Activated naive CD4-positive, alpha-beta T cell treated with anti-CD3 and anti-CD28 coated beads, Interleukin-2, amount 50 U/mL, for 72 hours (primary cell): ENCODE data around the gene OR7C1. TPM values are rescaled to one million over a fixed set of nuclear protein-coding genes. Genes with fewer than 3 reads are reported as not detected.

ENCODE experiments used
- ATAC-seq, 2 donors: fragments of 150-1000 bp; cut with Tn5 transposase; 2 replicates each; pipeline ENCODE4 v1.10.0; 2021; ENCODE audit warnings: mild to moderate bottlenecking in 2 of 2, moderate library complexity in 2 of 2
- DNase-seq, 2 donors: peaks; one replicate each; pipeline ENCODE4 v3.0.0; 2021 to 2022; ENCODE audit warnings: low spot score in 2 of 2
- H3K27ac Mint-ChIP-seq, 2 donors: one replicate each; pipeline ENCODE4 v1.8.0; 2022; ENCODE audit warnings: mild to moderate bottlenecking in 2 of 2, mixed read lengths in 2 of 2
- H3K36me3 Mint-ChIP-seq, 2 donors: one replicate each; pipeline ENCODE4 v1.8.0; 2022; ENCODE audit warnings: mixed read lengths in 2 of 2
- H3K9me3 Mint-ChIP-seq, 2 donors: one replicate each; pipeline ENCODE4 v1.8.0; 2022; ENCODE audit warnings: mixed read lengths in 2 of 2
- total RNA-seq, 2 donors: library from RNA; stranded (reverse); gene quantifications; one replicate each; pipeline ENCODE4 v1.2.3, GENCODE V29; 2022

OR7C1 gene
- total RNA-seq, result not detected

DNA sequence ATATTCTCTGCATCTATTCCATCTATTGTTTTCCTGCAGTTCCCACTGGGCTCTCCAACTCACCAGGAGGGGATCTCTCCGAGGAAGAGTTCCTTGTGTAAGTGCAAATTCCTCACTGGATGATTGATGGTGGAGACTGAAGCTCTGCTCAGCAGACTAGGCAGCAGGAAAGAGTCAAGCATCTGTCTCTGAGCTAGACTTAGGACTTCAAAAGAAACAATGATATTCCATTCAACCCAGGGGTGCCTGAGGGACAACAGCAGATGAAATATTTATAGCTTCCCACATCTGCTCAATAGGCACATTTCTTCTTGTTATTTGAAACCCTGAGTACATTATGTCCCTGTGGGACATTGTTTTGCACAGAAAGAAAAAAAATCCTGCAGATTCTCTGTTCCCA lies at the start of gene OR7C1, which contains the start of gene OR7A5:
Gene OR7C1, minus strand, starts transcription at position 175 of the 400 bp plus-strand sequence. CDS start 35,049 bp downstream, outside the sequence.
Gene OR7A5, minus strand, starts transcription at position 175 of the 400 bp plus-strand sequence. CDS start 6,944 bp downstream, outside the sequence.
- Mint-ChIP-seq H3K9me3 (no peaks in the 10 kb centered on the region), H3K36me3 (no peaks in the 10 kb centered on the region), H3K27ac (no peak within 1 kb of the TSS)
- DNase-seq (no peak), ATAC-seq (no peak)

GRCh38 chr19:14871619-14872230 lies 36.7 kb upstream of the OR7C1 start:
- ATAC-seq, result no peak
- Mint-ChIP-seq H3K9me3 (no peaks in the 10 kb centered on the region), H3K36me3 (no peaks in the 10 kb centered on the region)

GRCh38 chr19:14868497-14868896 lies 33.5 kb upstream of the OR7C1 start:
- H3K9me3 Mint-ChIP-seq, result no peaks in the 10 kb centered on the region
- no peaks in the 10 kb centered on the region for H3K36me3 Mint-ChIP-seq
- ATAC-seq (no peak), DNase-seq (no peak)
- H3K27ac Mint-ChIP-seq, result no peak overlapping the region

More at GRCh38 chr19:14871619-14872230, 36.7 kb upstream of the OR7C1 start:
- DNase-seq, result no peak
- H3K27ac Mint-ChIP-seq, result no peak overlapping the region

DNA sequence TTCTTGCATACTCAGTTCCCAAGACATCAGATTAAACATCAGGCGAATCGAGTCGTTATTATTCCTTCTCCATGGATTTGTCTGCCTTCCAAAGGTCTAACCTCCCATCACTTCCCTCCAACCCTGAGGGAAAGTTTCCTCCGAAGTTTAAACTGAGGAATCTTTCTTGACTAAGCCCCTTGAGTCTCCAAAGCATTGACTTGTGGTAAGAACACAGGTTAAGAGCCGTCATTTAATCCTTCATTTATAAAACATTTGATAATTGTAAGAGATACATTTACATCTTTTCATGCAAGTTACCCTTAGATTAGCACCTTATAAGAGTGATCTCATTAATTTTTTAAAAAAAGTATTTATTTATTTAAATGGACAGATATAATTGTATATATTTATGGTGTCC lies 13.8 kb upstream of the OR7C1 start, which contains the start of gene OR7A10:
Gene OR7A10, minus strand, starts transcription at position 101 of the 400 bp plus-strand sequence. CDS start 7,045 bp downstream, outside the sequence.
- Mint-ChIP-seq H3K9me3 (no peaks in the 10 kb centered on the region), H3K27ac (no peak within 1 kb of the TSS), H3K36me3 (no peaks in the 10 kb centered on the region)

GRCh38 chr19:14843578-14843977 lies 8.6 kb upstream of the OR7C1 start:
- H3K36me3 Mint-ChIP-seq, result no peaks in the 10 kb centered on the region
- DNase-seq (no peak), ATAC-seq (no peak)
- H3K9me3 Mint-ChIP-seq, result no peaks in the 10 kb centered on the region
- H3K27ac Mint-ChIP-seq, result no peak overlapping the region

More for the DNA sequence above, 13.8 kb upstream of the OR7C1 start, which contains the start of gene OR7A10:
- no peak for ATAC-seq
- no peak for DNase-seq

- Mint-ChIP-seq H3K36me3 (no peaks in the 10 kb centered on the region), H3K27ac (no peak overlapping the region), H3K9me3 (no peaks in the 10 kb centered on the region)
- no peak for DNase-seq
- ATAC-seq, result no peak
These were observed 8.2 kb upstream of the OR7C1 start for GRCh38 chr19:14843169-14843568.

- DNase-seq (no peak), ATAC-seq (no peak)
- no peaks in the 10 kb centered on the region for H3K9me3 Mint-ChIP-seq
These were observed 5.2 kb upstream of the OR7C1 start for GRCh38 chr19:14840206-14840605.

GRCh38 chr19:14837391-14837790 lies 2.4 kb upstream of the OR7C1 start:
- ATAC-seq (no peak), DNase-seq (no peak)
- Mint-ChIP-seq H3K36me3 (no peaks in the 10 kb centered on the region), H3K9me3 (no peaks in the 10 kb centered on the region), H3K27ac (no peak overlapping the region)

More at GRCh38 chr19:14840206-14840605, 5.2 kb upstream of the OR7C1 start:
- Mint-ChIP-seq H3K36me3 (no peaks in the 10 kb centered on the region), H3K27ac (no peak overlapping the region)

DNA sequence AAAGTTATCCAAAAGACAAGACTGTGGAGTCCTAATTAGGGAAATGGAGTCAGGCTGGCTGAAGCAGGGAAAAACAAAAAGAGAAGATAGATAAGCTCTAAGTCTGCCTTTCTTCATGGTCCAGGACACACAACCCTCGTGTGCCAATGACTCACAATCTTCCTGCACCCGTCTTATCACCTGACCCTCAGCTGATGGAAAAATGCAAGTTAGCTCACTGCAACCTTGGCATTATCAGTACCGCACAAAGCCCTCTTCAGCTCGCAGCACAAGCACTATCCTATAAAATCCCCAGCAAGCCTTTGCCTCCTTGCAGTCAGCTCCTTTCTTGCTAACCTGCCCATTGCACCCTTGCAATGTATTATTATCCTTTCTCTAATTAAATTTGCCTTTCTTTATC lies 4.3 kb downstream of the OR7C1 start:
- no peak for DNase-seq
- Mint-ChIP-seq H3K36me3 (no peaks in the 10 kb centered on the region), H3K27ac (no peak overlapping the region), H3K9me3 (no peaks in the 10 kb centered on the region)
- no peak for ATAC-seq

DNA sequence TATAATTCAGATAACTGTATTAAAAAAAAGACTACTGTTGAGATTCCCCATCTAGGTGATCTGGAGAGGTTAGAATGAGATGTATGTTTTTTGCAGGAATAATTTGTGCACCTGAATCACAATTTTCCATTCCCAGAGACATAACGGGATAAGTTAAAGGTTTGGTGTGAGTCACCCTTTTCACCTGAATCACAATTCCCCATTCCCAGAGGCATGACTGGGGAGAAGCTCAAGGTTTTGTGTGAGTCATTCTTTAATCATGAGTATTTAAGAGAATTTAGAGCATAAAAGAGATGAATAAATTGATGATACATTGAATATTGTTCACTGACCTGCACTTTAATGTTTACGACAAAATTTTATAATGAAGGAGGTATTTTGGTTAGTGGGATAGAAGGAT lies 9.0 kb downstream of the OR7C1 start:
- DNase-seq (no peak), ATAC-seq (no peak)
- Mint-ChIP-seq H3K27ac (no peak overlapping the region), H3K36me3 (no peaks in the 10 kb centered on the region), H3K9me3 (no peaks in the 10 kb centered on the region)

- ATAC-seq (no peak), DNase-seq (no peak)
- no peak overlapping the region for H3K27ac Mint-ChIP-seq
- no peaks in the 10 kb centered on the region for H3K36me3 Mint-ChIP-seq
- H3K9me3 Mint-ChIP-seq, result no peaks in the 10 kb centered on the region
These were observed 13.0 kb downstream of the OR7C1 start for GRCh38 chr19:14821937-14822336.

DNA sequence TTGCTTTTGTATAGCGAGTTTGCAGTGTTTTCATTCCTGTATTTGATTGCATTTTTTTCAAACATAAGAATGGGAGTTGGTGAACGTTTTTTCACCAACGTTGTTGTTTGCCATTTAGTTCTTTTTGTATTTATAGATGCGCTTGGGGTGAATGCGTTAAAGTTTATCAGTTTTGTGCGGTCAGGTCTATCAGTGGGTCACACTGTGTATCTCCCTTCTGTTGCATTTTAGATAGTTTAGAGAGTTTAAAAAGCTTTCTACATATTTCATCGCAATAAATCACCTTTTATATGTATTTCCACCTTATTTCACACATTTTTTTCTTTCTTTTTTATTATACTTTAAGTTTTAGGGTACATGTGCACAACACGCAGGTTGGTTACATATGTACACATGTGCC lies 16.4 kb downstream of the OR7C1 start:
- no peaks in the 10 kb centered on the region for H3K36me3 Mint-ChIP-seq
- H3K27ac Mint-ChIP-seq, result no peak overlapping the region
- ATAC-seq, result no peak
- no peak for DNase-seq
- no peaks in the 10 kb centered on the region for H3K9me3 Mint-ChIP-seq

DNA sequence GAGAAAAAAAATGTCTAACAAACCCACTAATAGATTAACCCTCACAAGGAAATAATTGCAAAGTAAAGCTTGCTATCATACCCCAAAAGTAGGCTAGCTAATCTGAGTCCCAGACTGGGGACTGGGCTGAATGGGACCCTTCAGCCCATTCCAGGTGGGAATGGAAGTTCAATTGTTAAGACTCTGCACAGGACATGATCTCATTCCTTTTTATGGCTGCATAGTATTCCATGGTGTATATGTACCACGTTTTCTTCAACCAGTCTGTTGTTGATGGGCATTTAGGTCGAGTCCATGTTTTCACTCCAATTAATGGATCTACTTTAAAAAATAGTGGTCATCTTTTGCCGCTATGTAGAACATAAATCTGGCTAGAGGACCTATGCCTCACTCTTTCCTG lies 17.9 kb downstream of the OR7C1 start:
- H3K36me3 Mint-ChIP-seq, result no peaks in the 10 kb centered on the region
- no peak for DNase-seq
- ATAC-seq, result no peak
- H3K27ac Mint-ChIP-seq, result no peak overlapping the region
- H3K9me3 Mint-ChIP-seq, result no peaks in the 10 kb centered on the region

DNA sequence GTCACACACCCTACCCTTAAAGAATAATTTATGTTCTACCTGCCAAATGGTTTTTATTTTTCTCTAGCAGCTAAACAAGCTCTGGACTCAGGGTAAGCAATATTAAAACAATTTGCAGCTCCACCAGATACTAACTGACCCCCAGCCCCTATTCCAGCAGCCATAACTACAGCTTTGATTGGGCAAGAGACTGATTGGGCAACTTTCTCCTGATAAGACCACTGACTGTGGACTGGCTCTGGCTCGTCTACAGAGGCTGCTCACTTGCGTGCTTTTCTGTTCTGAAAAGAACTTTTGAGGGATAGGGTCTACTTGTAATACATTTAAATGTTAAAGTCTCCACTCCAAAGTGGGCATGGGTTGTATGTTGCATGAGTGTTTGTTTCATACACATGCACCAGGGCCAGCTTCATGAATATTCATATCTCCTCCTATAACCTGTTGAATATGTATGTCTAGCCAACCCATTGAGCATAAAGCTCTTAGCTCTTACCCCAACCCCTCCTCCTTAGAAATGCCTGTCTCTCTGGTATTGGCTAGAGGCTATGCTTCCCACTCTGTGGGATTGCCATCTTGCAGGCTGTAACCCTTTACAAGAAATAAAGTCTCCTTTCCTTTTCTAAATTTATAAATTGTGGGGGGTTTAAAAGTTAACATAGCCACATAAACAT lies 19.9 kb downstream of the OR7C1 start:
- ATAC-seq, result no peak
- H3K36me3 Mint-ChIP-seq, result no peaks in the 10 kb centered on the region
- no peaks in the 10 kb centered on the region for H3K9me3 Mint-ChIP-seq
- DNase-seq, result no peak
- H3K27ac Mint-ChIP-seq, result no peak overlapping the region

GRCh38 chr19:14809272-14810057 lies 25.5 kb downstream of the OR7C1 start:
- no peak overlapping the region for H3K27ac Mint-ChIP-seq
- DNase-seq (no peak), ATAC-seq (no peak)
- H3K36me3 Mint-ChIP-seq, result no peaks in the 10 kb centered on the region
- H3K9me3 Mint-ChIP-seq, result no peaks in the 10 kb centered on the region

- no peak for ATAC-seq
- H3K27ac Mint-ChIP-seq, result no peak overlapping the region
- DNase-seq, result no peak
- H3K9me3 Mint-ChIP-seq, result peaks cover 0 to 5% of the 10 kb centered on the region in 2 donors
- H3K36me3 Mint-ChIP-seq, result no peaks in the 10 kb centered on the region
These were observed 30.2 kb downstream of the OR7C1 start for GRCh38 chr19:14804765-14805164.

GRCh38 chr19:14798760-14799159 lies 36.2 kb downstream of the OR7C1 start:
- ATAC-seq (no peak), DNase-seq (no peak)
- Mint-ChIP-seq H3K9me3 (peaks cover 0 to 5% of the 10 kb centered on the region in 2 donors), H3K27ac (no peak overlapping the region), H3K36me3 (no peaks in the 10 kb centered on the region)
